OCI-LY3 (cell line): ENCODE results near the gene PCDHB14.
A peak's percentile ranks its signal among the peaks of the same experiment; 100 is the strongest.
"Not testable (repeated sequence)": the region's sequence is repeated elsewhere in the genome, so short reads cannot be mapped to it uniquely, and the experiment has no call there.

Experiments used
- H2AFZ ChIP-seq: fragments of 200-600, 300-600 bp; shearing (Covaris generic); 2 replicates; pipeline ENCODE4 v1.6.0; 2014; ENCODE audit warnings: antibody characterized with exemption, low read depth, low read length
- H3K27ac ChIP-seq: fragments of 200-600, 300-600 bp; sonication (generic); 2 replicates; pipeline ENCODE4 v1.5.1; 2014; ENCODE audit warnings: mild to moderate bottlenecking, low read length, moderate library complexity, mixed read lengths
- H3K27me3 ChIP-seq: fragments of 200-600, 300-600 bp; sonication (generic); 2 replicates; pipeline ENCODE4 v1.6.1; 2014; ENCODE audit warnings: low read depth, low read length, mixed read lengths
- H3K36me3 ChIP-seq: fragments of 200-600, 300-600 bp; sonication (generic); replicated peaks from 2 replicates; pipeline ENCODE3; 2014; ENCODE audit warnings: low read depth, low read length, mixed read lengths
- H3K4me1 ChIP-seq: fragments of 300-600, 200-600 bp; sonication (generic); 2 replicates; pipeline ENCODE4 v1.6.1; 2014; ENCODE audit warnings: low read length, mixed read lengths
- H3K4me2 ChIP-seq: fragments of 200-600, 300-600 bp; sonication (generic); 2 replicates; pipeline ENCODE4 v1.6.1; 2014; ENCODE audit warnings: low read length, mixed read lengths
- H3K4me3 ChIP-seq: fragments of 300-600, 200-600 bp; sonication (generic); 2 replicates; pipeline ENCODE4 v1.5.1; 2014; ENCODE audit warnings: antibody characterized with exemption, mild to moderate bottlenecking, low read length, moderate library complexity
- H3K79me2 ChIP-seq: fragments of 300-600, 200-600 bp; shearing (Covaris generic); 2 replicates; pipeline ENCODE4 v1.6.1; 2014; ENCODE audit warnings: mild to moderate bottlenecking, low read length, mixed read lengths
- H3K9ac ChIP-seq: fragments of 300-600, 200-600 bp; shearing (Covaris generic); 2 replicates; pipeline ENCODE4 v1.6.0; 2014; ENCODE audit warnings: mild to moderate bottlenecking, low read length, moderate library complexity
- H3K9me3 ChIP-seq: fragments of 200-600, 300-600 bp; shearing (Covaris generic); 2 replicates; pipeline ENCODE4 v1.6.1; 2014; ENCODE audit warnings: low read length, mixed read lengths; ENCODE audit not compliant: insufficient read depth
- H4K20me1 ChIP-seq: fragments of 200-600, 300-600 bp; sonication (generic); 2 replicates; pipeline ENCODE4 v1.6.1; 2016; ENCODE audit warnings: low read length, mixed read lengths; ENCODE audit not compliant: insufficient read depth
- CTCF ChIP-seq: fragments of 200-600, 300-600 bp; sonication (generic); IDR thresholded peaks from 2 replicates; pipeline ENCODE4 v1.5.1; 2014; ENCODE audit warnings: antibody characterized with exemption, low read length, low read depth
- EZH2phosphoT487 ChIP-seq: fragments of 200-600 bp; shearing (Covaris generic); IDR thresholded peaks from 2 replicates; pipeline ENCODE4 v1.6.1; 2018; ENCODE audit warnings: antibody characterized with exemption, mixed run types, low read depth

PCDHB14 gene

GRCh38 chr5:141223112-141223783 is at the start of gene PCDHB14:
Gene PCDHB14 (plus strand): TSS chr5:141223343. CDS start chr5:141223506, 163 bp downstream.
- no peaks in the 10 kb centered on the region for H3K36me3 ChIP-seq
- H3K4me2 ChIP-seq, result peak within 1 kb of the TSS; percentile 73
- no peak within 1 kb of the TSS for H3K27ac ChIP-seq

GRCh38 chr5:141174291-141175104 is 48.6 kb upstream of the PCDHB14 start:
- not testable (repeated sequence) for H3K27ac ChIP-seq, H3K27me3 ChIP-seq, H3K4me3 ChIP-seq, H3K36me3 ChIP-seq, H3K9me3 ChIP-seq, H2AFZ ChIP-seq, H3K4me2 ChIP-seq, H3K79me2 ChIP-seq, H3K4me1 ChIP-seq, H4K20me1 ChIP-seq, H3K9ac ChIP-seq

More at GRCh38 chr5:141223112-141223783, at the start of gene PCDHB14:
- TF ChIP-seq CTCF (peak; percentile 52), EZH2phosphoT487 (no peak)
- peak within 1 kb of the TSS; percentile 74; the same call in 1 of the 2 replicates for H2AFZ ChIP-seq
- H4K20me1 ChIP-seq, result no peaks in the 10 kb centered on the region
- no peaks in the 10 kb centered on the region for H3K27me3 ChIP-seq
- 0 out of 2 replicates have a peak, but pooled peaks cover 5% of the 10 kb centered on the region for H3K4me1 ChIP-seq
- no peak within 1 kb of the TSS for H3K9ac ChIP-seq
- H3K79me2 ChIP-seq, result no peaks in the 10 kb centered on the region
- H3K4me3 ChIP-seq, result peak within 1 kb of the TSS; percentile 71
- no peaks in the 10 kb centered on the region for H3K9me3 ChIP-seq

- H3K4me2 ChIP-seq, result no peak overlapping the region
- H3K27ac ChIP-seq, result no peak overlapping the region
- no peak for TF ChIP-seq EZH2phosphoT487
- TF ChIP-seq CTCF, result no peak
- H3K27me3 ChIP-seq, result no peaks in the 10 kb centered on the region
- H2AFZ ChIP-seq, result no peak overlapping the region
- peaks cover 3% of the 10 kb centered on the region; the same call in 1 of the 2 replicates for H3K4me1 ChIP-seq
- H3K4me3 ChIP-seq, result no peak overlapping the region
- H3K9me3 ChIP-seq, result no peaks in the 10 kb centered on the region
- H4K20me1 ChIP-seq, result no peaks in the 10 kb centered on the region
- H3K9ac ChIP-seq, result no peak overlapping the region
- no peaks in the 10 kb centered on the region for H3K79me2 ChIP-seq
- H3K36me3 ChIP-seq, result no peaks in the 10 kb centered on the region
These were observed 47.2 kb upstream of the PCDHB14 start for GRCh38 chr5:141175933-141176332.

- H2AFZ ChIP-seq, H3K79me2 ChIP-seq, H3K27me3 ChIP-seq, H3K36me3 ChIP-seq, H3K4me1 ChIP-seq, H3K9me3 ChIP-seq, H4K20me1 ChIP-seq, H3K27ac ChIP-seq, H3K4me2 ChIP-seq, H3K4me3 ChIP-seq, H3K9ac ChIP-seq: not testable (repeated sequence)
These were observed 45.5 kb upstream of the PCDHB14 start, which contains the start of gene PCDHB8 for GRCh38 chr5:141177577-141178191. Gene PCDHB8 (plus strand): TSS chr5:141177790. CDS start chr5:141178035, 245 bp downstream.

GRCh38 chr5:141179371-141179770 is 43.8 kb upstream of the PCDHB14 start:
- not testable (repeated sequence) for H4K20me1 ChIP-seq, H3K36me3 ChIP-seq, H3K27me3 ChIP-seq, H3K79me2 ChIP-seq, H3K4me3 ChIP-seq, H3K9ac ChIP-seq, H3K4me2 ChIP-seq, H2AFZ ChIP-seq, H3K4me1 ChIP-seq, H3K9me3 ChIP-seq, H3K27ac ChIP-seq

GRCh38 chr5:141179876-141180275 is 43.3 kb upstream of the PCDHB14 start:
- not testable (repeated sequence) for H2AFZ ChIP-seq, H3K27me3 ChIP-seq, H3K4me2 ChIP-seq, H4K20me1 ChIP-seq, H3K27ac ChIP-seq, H3K9ac ChIP-seq, H3K4me3 ChIP-seq, H3K36me3 ChIP-seq, H3K9me3 ChIP-seq, H3K4me1 ChIP-seq, H3K79me2 ChIP-seq
